Coronary artery (tissue), 2 donors: ENCODE measurements around the gene DGCR6.
"Not testable (repeated sequence)": the region's sequence is repeated elsewhere in the genome, so short reads cannot be mapped to it uniquely, and the experiment has no call there.

Source experiments
- DNase-seq: peaks from one replicate; pipeline ENCODE4 v3.0.0-alpha.2; 2017; ENCODE audit warnings: low spot score
- H3K27ac ChIP-seq, 2 donors: fragments of 200-600 bp; sonication (generic); one replicate each; pipeline ENCODE4 v1.5.1; 2016 to 2019
- H3K4me3 ChIP-seq: fragments of 200-600 bp; sonication (generic); 2 replicates; pipeline ENCODE4 v1.5.1; 2016; ENCODE audit warnings: mild to moderate bottlenecking, moderate library complexity
- CTCF ChIP-seq: fragments of 200-600 bp; sonication (generic); IDR thresholded peaks from one replicate; pipeline ENCODE4 v1.5.1; 2019; ENCODE audit warnings: antibody characterized with exemption

DGCR6 gene

GRCh38 chr22:18905540-18906409, at the start of gene DGCR6:
Gene DGCR6, plus strand, starts transcription at chr22:18906320. Its CDS starts 55 bp downstream, at chr22:18906375.
- DNase-seq: no peak
- no peak for TF ChIP-seq CTCF
- no peak within 1 kb of the TSS for H3K27ac ChIP-seq
- no peak within 1 kb of the TSS for H3K4me3 ChIP-seq

GRCh38 chr22:18859314-18859713, 46.8 kb upstream of the DGCR6 start:
- H3K27ac ChIP-seq, H3K4me3 ChIP-seq, DNase-seq: not testable (repeated sequence)

- H3K4me3 ChIP-seq, H3K27ac ChIP-seq, DNase-seq: not testable (repeated sequence)
Measured at GRCh38 chr22:18881260-18881659, 24.9 kb upstream of the DGCR6 start.

GRCh38 chr22:18884465-18884864, 21.7 kb upstream of the DGCR6 start:
- H3K4me3 ChIP-seq, H3K27ac ChIP-seq, DNase-seq: not testable (repeated sequence)

- no peak overlapping the region for H3K27ac ChIP-seq
- no peak for DNase-seq
- TF ChIP-seq CTCF: no peak
- H3K4me3 ChIP-seq: no peak overlapping the region
Measured at GRCh38 chr22:18888115-18888514, 18.0 kb upstream of the DGCR6 start.

GRCh38 chr22:18890510-18891192, 15.5 kb upstream of the DGCR6 start:
- DNase-seq, H3K27ac ChIP-seq, H3K4me3 ChIP-seq: not testable (repeated sequence)

- not testable (repeated sequence) for H3K4me3 ChIP-seq
Measured at GRCh38 chr22:18893775-18894174, 12.3 kb upstream of the DGCR6 start.

GRCh38 chr22:18896037-18896657, 10.0 kb upstream of the DGCR6 start:
- H3K27ac ChIP-seq, DNase-seq, H3K4me3 ChIP-seq: not testable (repeated sequence)

More at GRCh38 chr22:18893775-18894174, 12.3 kb upstream of the DGCR6 start:
- H3K27ac ChIP-seq, DNase-seq: not testable (repeated sequence)

- DNase-seq, H3K4me3 ChIP-seq, H3K27ac ChIP-seq: not testable (repeated sequence)
Measured at GRCh38 chr22:18906410-18906745, 258 bp downstream of the DGCR6 start.

- no peak for DNase-seq
- Histone ChIP-seq H3K27ac (no peak overlapping the region), H3K4me3 (no peak overlapping the region)
- TF ChIP-seq CTCF: no peak
Measured at GRCh38 chr22:18906896-18907295, 776 bp downstream of the DGCR6 start.
